Activated T-cell treated with anti-CD3 and anti-CD28 coated beads for 1 hour (primary cell): ENCODE measurements around the gene SLC39A9.
A peak's percentile ranks its signal among the peaks of the same experiment; 100 is the strongest.
"Not testable (repeated sequence)": the region's sequence is repeated elsewhere in the genome, so short reads cannot be mapped to it uniquely, and the experiment has no call there.

Experiments
- DNase-seq: peaks from one replicate; pipeline ENCODE4 v3.0.0-alpha.2; 2020; ENCODE audit warnings: low read depth

Gene SLC39A9

DNA sequence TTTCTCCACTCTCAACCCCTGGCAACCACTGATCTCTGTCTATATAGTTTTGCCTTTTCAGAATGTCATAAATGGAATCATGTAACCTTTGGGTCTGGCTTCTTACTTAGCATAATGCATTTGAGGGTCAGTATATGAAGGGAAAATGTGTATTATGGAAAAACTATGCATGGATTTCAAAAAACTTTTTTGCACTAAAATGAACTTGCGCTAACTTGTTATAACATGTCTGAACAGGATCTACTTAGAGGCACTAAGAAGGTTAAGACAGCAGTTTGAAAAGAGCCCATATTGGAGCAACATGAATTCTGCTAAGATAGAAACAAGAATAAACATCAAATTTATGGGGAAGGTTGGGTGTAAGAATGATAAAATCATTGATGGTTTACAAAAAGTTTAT is 29.1 kb downstream of the SLC39A9 start:
- no peak for DNase-seq

DNA sequence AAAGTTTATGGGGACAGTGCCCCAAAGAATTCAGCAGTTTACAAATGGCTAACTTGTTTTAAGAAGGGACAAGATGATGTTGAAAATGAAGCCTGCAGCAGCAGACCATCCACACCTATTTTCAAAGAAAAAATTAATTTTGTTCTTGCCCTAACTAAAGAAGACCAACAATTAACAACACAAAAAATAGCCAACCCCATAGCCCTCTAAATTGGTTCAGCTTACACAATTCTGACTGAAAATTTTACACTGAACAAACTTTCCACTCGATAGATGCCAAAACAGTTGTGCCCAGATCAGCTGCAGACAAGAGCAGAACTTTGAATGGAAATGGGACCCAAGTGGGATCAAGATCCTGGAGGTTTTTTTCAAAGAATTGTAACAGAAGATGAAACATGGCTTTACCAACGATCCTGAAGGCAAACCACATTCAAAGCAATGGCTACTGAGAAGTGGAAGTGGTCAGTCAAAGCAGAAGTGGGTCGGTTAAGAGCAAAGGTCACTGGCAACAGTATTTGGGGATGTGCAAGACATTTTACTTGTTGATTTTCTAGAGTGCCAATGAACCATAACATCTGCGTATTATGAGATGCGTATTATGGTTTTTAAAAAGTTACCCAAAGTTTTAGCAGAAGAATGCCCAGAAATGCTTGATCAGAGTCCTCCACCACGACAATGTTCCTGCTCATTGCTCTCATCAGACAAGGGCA is 30.0 kb downstream of the SLC39A9 start:
- no peak for DNase-seq

DNA sequence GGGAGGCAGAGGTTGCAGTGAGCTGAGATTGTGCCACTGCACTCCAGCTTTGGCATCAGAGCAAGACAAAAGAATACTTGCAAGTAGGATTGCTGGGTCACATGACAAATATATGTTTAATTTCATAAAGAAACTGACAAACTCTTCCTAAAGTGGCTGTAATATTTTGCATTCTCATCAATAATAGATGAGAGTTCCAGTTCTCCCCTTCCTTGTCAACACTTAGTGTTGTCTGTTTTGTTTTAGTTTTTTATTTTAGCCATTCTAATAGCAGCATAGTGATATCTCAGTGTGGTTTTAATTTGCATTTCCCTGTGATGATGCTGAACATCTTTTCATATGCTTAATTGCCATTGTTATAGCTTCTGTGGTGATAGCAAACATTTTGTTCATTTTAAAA is 31.2 kb downstream of the SLC39A9 start:
- DNase-seq, result no peak

DNA sequence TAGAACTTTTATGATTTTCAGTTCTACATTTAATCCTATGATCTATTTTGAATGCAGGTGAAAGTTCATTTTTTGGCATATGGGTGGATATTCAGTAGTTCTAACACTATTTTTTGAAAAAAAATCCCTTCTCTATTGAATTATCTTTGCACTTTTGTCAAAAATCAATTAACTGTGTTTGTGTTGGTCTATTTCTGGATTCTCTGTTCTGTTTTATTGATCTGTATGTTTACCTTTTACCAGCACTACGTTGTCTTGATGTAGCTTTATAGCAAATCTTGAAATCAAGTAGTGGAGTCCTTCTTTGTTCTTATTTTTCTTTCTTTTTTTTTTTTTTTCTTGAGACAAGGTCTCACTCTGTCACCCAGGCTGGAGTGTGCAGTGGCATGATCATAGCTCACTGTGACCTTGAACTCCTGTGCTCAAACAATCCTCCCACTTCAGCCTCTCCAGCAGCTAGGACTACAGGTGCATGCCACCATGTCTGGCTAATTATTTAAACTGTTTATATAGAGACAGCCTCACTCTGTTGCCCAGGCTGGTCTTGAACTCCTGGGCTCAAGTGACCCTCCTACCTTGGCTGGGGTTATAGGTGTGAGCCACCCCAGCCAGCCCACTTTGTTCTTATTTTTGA is 31.9 kb downstream of the SLC39A9 start:
- no peak for DNase-seq

DNA sequence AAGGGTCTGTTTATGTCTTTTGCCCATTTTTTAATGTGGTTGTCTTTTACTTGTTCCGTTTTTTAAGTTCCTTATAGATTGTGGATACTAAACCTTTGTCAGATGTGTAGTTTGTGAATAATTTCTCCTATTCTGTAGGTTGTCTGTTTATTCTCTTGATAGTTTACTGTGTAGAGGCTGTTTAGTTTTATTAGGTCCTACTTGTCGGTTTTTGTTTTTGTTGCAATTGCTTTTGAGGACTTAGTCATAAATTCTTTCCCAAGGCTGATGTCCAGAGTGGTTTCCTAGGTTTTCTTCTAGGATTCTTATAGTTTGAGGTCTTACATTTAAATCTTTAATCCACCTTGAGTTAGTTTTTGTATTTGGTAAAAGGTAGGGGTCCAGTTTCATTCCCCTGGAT is 33.9 kb downstream of the SLC39A9 start:
- no peak for DNase-seq

DNA sequence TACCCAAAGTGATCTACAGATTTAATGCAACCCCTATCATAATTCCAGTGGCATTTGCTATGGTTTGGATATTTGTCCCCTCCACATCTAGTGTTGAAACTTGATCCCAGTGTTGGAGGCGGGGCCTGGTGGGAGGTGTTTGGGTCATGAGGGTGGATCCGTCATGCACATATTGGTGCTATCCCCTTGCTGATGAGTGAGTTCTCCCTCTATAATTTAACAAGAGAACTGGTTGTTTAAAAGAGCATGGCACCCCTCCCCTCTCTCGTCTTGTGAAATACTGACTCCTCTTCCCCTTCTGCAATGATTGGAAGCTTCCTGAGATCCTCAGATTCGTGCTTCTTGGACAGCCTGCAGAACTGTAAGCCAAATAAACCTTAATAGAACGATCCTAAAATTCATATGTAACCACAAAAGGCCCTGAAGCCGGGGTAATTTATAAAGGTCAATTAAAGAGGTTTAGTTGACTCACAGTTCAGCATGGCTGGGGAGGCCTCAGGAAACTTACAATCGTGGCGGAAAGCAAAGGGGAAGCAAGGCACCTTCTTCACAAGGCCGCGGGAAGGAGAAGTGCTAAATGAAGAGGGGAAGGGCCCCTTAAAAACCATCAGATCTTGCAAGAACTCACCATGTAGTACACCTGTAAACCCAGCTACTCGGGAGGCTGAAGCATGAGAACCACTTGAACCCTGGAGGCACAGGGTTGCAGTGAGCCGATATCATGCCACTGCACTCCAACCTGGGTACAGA is 41.2 kb downstream of the SLC39A9 start:
- DNase-seq, result no peak

DNA sequence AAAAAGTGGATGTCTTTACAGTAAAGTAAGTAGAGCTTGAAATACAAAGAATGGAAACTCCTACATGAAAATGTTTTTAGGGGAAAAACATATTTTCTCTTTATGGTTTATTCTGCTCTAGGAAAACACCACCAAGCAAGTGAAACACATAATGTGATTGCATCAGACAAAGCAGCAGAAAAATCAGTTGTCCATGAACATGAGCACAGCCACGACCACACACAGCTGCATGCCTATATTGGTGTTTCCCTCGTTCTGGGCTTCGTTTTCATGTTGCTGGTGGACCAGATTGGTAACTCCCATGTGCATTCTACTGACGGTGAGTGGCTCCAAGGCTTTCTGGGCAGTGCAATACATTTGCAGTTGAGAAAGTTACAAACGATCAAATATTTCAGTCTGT is 43.5 kb downstream of the SLC39A9 start:
- DNase-seq, result no peak

DNA sequence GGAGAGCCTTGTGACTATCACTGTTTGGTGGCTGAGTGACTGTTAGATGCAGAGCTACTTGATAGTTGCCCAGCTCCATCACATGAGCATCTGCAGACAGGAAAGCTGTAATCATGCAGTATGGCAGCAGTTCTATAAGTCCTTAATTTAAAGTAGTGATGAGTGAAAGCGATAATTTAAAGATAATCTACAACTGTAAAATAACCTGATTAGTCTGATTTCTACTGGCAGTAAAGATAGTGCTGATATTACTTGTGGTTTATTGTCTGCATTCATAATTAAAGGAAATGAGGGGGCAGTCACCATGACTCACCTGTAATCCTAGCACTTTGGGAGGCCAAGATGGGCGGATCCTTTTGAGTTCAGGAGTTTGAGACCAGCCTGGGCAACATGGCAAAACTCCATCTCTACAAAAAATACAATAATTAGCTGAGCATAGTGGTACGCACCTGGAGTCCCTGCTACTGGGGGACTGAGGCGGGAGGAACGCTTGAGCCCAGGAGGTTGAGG is 44.9 kb downstream of the SLC39A9 start:
- no peak for DNase-seq

DNA sequence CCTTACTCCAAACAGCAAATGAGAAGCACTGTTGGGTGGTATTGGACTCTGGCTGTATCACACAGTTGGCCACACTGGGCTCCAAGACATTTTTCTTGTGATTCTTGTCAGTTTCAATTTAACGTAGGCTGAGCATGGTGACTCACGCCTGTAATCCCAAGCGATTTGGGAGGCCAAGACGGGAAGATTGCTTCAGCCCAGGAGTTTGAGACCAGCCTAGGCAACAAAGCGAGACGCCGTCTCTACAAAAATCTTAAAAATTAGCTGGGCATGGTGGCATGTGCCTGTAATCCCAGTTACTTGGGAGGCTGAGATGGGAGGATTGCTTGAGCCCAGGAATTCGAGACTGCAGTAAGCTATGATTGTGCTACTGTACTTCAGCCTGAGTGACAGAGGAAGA is 50.7 kb downstream of the SLC39A9 start:
- DNase-seq, result no peak

DNA sequence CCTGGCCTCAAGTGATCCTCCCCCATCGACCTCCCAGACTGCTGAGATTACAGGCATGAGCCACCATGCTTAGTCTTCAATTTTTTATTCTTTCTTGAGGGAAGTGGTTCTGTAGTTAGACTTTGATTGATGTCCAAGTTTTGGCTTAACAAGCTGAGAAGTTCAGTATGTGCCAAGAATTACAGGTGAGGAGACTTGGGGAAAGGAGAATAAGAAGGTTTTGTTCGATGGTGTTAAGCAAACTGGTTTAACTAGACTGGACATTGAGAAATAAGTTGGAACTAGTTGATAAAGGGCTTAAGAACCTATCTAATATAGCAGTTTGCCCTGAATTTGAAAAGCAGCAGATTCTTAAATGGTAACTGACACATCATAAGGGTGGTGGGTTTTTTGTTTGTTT is 53.4 kb downstream of the SLC39A9 start:
- no peak for DNase-seq

DNA sequence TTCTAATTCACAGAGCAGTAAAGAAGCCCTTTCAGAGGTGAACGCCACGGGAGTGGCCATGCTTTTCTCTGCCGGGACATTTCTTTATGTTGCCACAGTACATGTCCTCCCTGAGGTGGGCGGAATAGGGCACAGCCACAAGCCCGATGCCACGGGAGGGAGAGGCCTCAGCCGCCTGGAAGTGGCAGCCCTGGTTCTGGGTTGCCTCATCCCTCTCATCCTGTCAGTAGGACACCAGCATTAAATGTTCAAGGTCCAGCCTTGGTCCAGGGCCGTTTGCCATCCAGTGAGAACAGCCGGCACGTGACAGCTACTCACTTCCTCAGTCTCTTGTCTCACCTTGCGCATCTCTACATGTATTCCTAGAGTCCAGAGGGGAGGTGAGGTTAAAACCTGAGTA is 59.9 kb downstream of the SLC39A9 start:
- DNase-seq, result no peak

DNA sequence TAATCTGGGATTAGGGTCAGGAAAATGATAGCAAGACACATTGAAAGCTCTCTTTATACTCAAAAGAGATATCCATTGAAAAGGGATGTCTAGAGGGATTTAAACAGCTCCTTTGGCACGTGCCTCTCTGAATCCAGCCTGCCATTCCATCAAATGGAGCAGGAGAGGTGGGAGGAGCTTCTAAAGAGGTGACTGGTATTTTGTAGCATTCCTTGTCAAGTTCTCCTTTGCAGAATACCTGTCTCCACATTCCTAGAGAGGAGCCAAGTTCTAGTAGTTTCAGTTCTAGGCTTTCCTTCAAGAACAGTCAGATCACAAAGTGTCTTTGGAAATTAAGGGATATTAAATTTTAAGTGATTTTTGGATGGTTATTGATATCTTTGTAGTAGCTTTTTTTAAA is 60.6 kb downstream of the SLC39A9 start:
- no peak for DNase-seq

DNA sequence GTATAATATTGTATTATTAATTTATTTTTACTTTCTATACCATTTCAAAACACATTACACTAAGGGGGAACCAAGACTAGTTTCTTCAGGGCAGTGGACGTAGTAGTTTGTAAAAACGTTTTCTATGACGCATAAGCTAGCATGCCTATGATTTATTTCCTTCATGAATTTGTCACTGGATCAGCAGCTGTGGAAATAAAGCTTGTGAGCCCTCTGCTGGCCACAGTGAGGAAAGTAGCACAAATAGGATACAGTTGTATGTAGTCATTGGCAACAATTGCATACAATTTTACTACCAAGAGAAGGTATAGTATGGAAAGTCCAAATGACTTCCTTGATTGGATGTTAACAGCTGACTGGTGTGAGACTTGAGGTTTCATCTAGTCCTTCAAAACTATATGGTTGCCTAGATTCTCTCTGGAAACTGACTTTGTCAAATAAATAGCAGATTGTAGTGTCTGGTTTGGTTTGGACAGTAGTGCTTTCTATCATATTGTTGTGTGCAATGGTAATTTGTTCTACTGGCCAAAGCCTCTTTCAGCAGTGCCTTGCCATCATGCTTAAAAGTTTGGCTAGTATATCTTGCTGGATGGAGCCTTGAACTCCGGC is 61.7 kb downstream of the SLC39A9 start:
- DNase-seq, result peak; percentile 18

DNA sequence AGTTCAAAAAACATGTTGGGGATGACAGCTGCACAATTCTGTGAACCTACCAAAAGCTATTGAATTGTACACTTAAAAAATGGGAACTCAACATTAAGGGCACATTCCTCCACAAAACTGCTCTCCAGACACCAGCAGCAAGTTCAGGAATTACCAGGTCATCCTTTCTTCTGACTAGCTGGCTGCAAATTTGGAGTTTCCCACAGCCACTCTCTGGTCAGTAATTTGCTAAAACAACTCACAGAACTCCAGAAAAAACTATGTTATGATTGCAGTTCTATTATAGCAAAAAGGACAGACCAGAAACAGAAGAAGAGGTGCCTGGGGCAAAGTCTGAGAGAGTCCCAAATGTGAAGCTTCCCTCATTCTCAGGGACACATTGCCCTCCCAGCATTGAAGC is 65.9 kb downstream of the SLC39A9 start:
- no peak for DNase-seq

DNA sequence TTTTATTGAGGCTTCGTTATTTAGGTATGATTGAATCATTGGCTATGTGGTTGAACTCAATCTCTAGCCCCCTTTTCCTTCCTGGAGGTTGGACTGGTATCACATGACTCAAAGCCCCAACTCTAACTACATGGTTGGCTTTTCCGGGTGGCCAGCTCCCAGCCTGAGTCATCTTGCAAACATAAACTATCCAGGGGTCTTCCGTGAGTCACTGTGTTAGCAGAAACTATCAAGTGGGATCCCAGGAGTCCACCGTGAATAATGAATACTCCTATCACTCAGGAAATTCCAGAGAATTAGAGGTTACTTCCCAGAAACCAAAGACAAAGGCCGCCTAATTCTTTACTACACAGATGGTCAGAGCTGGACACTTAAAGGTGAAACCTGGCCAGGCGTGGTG is 66.3 kb downstream of the SLC39A9 start:
- DNase-seq, result no peak

DNA sequence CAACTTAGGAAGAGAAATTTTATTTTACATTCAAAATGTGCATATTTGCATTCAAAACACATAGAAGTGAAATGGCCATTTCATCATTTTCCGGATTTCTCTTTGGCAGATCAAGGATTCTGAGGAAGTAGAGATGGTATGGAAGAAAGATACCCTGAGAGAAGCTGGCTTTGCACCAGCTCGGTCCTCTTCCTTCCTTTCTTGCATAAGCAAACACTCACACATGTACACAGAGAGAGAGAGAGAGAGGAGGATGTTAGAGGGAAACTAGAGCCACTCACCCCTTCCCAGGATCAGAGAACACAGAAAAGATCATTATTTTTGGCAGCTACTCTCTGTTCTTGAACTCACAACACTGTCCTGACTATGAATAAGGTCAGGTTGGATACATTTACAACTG is 70.5 kb downstream of the SLC39A9 start:
- DNase-seq, result no peak

DNA sequence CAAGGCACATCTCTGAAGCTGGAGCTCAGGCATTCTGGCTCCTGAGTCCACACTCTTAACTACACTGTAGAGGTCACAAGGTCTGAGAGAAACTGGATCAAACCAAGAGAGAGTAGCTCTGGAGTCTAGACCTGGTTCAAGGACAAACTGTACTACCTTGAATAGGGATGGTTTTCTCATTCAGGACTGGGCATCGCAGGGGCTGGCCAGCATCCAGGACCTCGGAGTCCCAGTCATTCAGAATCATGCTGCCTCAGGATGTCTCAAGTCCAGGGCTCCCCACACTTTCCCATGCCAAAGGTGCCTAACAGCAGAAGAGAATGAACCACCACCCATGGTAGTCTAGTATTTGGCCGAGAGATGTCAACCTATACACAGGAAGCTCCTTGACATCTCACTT is 72.9 kb downstream of the SLC39A9 start:
- DNase-seq, result no peak

DNA sequence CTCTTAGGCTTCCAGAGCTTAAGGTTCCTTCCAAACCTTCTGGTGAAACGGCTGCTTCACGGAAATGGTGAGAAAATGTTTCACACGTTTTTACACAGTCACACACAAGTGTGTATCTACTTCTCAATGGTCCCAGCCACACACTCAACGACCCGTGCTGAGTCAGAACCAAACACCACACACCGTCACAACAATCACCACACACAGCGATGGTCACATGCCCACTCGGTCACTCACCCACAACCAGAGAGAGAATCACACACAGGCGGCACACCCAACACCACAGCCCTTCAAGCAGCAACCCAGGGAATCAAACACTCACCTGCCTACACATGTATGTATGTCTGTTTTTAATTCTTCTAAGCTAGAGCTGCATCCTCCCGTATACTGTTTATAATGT is 73.4 kb downstream of the SLC39A9 start:
- DNase-seq, result no peak

DNA sequence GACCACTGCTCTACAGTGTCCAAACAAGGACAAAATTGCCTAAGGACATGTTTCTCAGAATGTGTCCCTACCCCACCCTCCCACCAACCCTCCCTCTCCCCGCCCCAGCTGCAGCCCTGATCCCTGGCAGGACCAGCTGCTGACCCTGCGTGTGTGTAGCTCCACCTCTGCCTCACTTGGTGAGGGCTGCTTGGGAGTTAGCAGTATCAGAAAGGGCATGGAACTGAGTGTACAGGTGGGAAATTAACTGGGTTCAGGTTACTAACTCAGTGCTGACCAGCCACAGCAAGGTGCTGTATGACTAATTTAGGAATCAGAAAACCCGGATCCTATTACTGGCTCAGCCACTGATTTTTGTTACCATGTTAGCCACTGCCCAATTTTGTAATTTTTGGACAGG is 74.8 kb downstream of the SLC39A9 start:
- no peak for DNase-seq

DNA sequence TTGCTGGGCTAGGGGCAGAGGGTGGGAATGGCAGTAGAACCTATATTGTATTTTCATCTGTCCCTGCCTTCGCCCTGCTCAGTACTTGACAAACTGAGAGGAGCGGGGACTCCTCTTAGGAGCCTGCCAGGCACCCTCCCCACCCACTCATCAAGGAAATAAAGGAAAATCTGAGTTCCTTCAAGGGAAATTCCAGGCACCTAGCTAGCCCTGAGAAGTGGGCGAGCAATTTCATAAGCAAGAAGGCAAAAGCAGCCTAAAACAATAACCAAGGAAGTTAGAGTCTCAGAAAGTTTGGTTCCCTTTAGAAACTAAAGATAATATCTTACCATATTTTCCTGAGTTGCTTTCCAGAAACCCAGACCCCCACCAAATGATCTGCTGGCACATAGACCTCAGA is 75.5 kb downstream of the SLC39A9 start:
- no peak for DNase-seq

DNA sequence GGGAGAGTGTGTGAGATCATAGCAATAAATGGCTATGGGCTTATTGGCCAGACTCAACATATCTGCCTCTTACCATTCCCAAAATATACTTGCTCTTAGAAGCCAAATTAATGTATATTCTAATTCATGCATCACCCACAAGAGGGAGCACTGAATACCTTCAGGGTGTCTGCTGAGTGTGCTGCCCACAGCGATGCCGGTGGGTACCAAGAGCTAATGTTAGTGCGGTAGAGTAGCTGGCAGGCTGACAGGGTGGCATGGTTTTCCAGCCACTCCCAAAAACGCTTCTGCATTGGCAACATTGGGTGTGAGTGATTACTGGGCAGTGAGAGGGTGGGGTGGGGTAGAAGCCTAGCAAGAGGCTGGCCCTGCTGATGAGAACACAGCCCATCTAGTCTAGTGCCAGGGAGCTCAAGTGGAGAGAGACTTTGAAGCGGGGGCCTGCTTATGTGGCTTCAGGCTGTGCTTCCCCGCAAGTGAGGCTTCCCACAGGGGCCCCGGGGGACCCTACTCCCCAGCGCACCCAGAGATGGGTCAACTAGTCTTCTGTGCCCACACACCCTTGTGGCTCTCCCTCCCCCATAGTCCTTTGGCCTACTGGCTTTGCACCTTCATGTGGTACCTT is 76.8 kb downstream of the SLC39A9 start:
- no peak for DNase-seq

DNA sequence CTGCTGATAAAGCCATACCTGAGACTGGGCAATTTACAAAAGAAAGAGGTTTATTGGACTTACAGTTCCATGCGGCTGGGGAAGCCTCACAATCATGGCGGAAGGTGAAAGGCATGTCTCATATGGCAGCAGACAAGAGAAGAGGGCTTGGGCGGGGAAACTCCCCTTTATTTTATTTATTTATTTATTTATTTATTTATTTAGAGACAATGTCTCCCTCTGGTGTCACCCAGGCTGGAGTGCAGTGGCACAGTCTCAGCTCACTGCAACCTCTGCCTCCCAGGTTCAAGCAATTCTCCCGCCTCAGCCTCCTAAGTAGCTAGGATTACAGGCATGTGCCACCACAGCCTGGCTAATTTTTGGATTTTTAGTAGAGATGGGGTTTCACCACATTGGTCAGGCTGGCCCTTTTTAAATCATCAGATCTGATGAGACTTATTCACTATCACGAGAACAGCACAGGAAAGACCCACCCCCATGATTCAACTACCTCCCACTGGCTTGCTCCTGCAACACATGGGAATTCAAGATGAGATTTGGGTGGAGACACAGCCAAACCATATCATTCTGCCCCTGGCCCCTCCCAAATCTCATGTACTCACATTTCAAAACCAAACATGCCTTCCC is 78.4 kb downstream of the SLC39A9 start:
- DNase-seq, result not testable (repeated sequence)
